HG03558 (cell line): ENCODE data around the gene VGLL2.

Experiments used
- ATAC-seq: cut with Tn5 transposase; IDR thresholded peaks from one replicate; pipeline ENCODE4 v1.9.1; 2021; ENCODE audit warnings: moderate number of reproducible peaks; ENCODE audit not compliant: unreplicated experiment; ENCODE audit errors: extremely low read depth

VGLL2 gene

DNA sequence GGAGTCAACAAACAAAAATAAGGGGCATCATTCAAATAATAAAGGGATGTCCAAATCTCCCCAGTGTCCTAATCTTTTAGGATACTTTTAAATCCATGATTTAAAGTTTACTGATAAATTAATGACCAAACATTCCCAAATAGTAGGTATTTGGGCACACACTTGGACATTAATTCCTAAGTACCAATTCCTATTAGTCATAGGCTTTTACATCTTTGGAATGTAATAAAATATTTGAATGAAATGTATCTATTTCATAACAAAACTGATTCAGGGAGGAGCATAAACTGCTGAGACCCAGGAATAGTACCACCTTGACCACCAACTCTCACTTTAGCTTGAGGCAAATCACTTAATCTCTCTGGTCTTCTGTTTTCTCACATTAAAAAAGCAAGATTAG lies 44.3 kb downstream of the VGLL2 start:
- no peak for ATAC-seq

DNA sequence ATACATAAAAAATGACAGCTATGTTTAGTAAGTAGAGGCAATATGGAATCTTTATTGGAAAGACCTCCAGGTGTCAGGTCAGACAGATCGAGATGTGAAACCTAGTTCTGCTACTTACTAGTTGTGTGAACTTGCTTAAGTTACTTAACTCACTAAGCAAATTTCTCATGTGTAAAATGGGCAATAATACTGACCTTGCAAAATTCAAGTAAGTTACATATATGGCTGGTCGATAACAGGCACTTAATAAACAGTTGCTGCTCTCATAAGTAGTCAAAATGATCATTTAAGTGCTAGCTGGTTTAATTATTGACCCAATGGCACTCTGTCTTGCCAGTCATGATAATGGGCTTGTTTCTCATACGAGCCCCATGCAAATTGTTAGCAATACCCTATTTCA lies 46.0 kb downstream of the VGLL2 start:
- no peak for ATAC-seq

DNA sequence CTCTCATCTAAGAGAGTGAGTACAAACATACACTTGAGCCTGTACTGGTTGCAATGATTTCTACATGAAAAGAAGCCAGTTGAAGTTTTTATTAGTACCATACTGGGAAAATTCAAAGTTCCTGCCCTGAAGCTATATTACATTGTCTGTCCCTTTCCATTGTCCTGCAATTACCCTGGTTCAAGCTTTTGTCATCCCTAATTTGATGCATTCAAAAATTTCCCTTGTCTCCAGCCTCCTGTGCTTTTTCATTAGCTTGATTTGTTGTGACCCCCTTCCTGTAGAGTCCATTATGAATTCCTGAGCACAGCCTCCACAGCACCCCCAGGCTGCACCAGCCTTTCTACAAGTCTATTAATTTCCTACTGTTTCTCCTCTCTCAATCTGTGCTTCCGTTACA lies 46.4 kb downstream of the VGLL2 start:
- ATAC-seq, result no peak

DNA sequence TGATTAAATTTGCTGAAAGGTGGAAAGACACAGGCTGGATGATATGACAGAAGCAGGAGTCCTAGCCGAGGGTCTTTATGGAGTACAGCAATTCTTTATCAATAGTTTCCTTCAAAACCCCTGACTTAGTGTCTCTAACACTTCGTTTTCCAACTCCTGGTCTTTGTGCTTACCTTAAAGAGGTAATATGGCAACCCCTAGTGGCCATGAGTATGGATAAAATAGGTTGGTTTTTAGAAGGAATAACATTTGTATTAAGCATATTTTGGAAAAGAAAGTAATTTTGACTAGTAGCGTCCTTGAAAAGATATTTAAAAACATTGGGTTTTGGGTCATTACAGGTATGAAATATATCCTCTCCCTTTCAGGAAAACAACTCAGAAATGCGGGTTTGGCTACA lies 51.9 kb downstream of the VGLL2 start:
- no peak for ATAC-seq
